ENCODE measurements around the gene VASP.

VASP gene

DNA sequence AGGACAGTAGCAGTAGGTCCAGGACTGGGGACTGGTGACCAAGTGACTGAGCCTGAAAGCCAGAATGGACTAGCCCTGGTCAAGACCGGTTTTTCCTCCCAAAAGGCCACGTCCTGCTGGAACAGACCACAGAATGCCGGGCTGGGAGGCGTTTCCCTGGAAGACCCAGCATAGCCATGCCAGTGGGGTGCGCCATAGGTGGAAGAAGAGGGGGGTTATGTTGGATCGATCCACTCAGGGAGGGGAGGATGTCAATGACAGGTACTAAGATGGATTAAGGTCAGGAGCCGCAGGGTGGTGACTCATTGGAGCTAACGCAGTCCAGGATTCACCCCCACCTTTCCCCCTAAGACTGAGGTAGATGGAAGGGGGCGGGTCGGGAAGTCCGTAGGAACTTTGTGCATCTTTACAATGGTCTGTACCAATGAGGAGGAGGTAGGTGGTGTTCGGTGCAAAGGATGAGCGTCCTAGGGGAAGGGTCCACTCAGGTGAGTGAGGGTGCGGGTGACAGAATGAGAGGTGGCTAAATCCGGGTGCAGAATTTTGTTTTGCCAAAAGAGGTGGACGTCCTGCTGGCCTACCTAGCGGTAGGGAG lies 21.0 kb downstream of the VASP start:
- peaks cover 6% of the 10 kb centered on the region for H3K27me3 ChIP-seq (ENCODE audit: insufficient read depth, insufficient read length)
- peaks cover 10% of the 10 kb centered on the region; the same call in 1 of the 2 replicates for H3K9me3 ChIP-seq (ENCODE audit: insufficient read depth, low read length)
- peak overlapping the region; percentile 24 for H3K4me3 ChIP-seq (ENCODE audit: insufficient read length, low read depth)
- peaks cover 10% of the 10 kb centered on the region for H3K4me1 ChIP-seq (ENCODE audit: insufficient read depth, insufficient read length)
- TF ChIP-seq SUZ12 (IDR thresholded peaks at IDR 0.05; ENCODE audit: extremely low read depth, insufficient read depth, insufficient read length) (no peak), YY1 (IDR thresholded peaks at IDR 0.05; ENCODE audit: insufficient read depth, insufficient read length) (no peak), ZNF274 (IDR thresholded peaks at IDR 0.05; ENCODE audit: low read depth, low read length) (no peak)
- H3K9ac ChIP-seq (ENCODE audit: insufficient read length, low read depth): peak overlapping the region; percentile 77
- DNase-seq (ENCODE audit: low read depth, low spot score): no peak
- H3K36me3 ChIP-seq (ENCODE audit: insufficient read depth, insufficient read length, low read length): peaks cover 45% of the 10 kb centered on the region

DNA sequence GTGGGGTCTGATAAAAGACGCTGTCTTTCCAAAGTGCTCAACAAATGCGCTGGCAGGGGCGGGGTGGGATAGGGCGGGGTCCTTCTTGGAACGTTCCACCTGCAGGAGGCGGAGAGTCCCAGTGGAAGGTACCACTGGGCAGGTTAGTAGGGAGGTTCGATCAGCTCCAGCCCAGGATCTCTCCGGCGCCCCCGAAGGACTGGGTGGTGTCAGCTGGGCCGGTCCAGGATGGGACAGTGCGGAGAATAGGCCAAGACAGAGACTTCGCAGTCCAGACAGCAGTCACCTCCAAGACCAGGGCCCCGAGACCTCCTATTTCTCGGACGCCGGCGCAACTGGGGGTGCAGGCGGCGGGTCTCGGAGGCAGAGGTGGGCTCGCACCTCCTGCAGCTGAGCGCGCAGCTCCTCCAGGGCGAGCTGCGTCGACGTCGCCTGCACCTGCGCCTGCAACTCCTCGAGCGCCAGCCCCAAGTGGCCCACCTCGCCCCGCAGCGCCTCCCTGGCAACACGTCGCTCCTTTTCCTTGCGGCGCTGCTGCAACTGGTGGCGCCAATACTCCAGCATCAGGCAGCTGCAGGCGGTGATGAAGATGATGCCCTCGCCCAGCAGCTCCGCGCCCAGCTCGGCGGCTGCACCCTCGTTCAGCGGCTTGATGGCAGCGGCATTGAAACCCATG lies 21.6 kb downstream of the VASP start:
- TF ChIP-seq SUZ12 (IDR thresholded peaks at IDR 0.05; ENCODE audit: extremely low read depth, insufficient read depth, insufficient read length): no peak
- TF ChIP-seq YY1 (IDR thresholded peaks at IDR 0.05; ENCODE audit: insufficient read depth, insufficient read length): no peak
- TF ChIP-seq ZNF274 (IDR thresholded peaks at IDR 0.05; ENCODE audit: low read depth, low read length): no peak
- Histone ChIP-seq H3K36me3 (ENCODE audit: insufficient read depth, insufficient read length, low read length) (peaks cover 39% of the 10 kb centered on the region), H3K9me3 (ENCODE audit: insufficient read depth, low read length) (peaks cover 10% of the 10 kb centered on the region; the same call in 1 of the 2 replicates), H3K4me3 (ENCODE audit: insufficient read length, low read depth) (peak overlapping the region; percentile 25), H3K27me3 (ENCODE audit: insufficient read depth, insufficient read length) (peaks cover 6% of the 10 kb centered on the region), H3K4me1 (ENCODE audit: insufficient read depth, insufficient read length) (peaks cover 10% of the 10 kb centered on the region), H3K9ac (ENCODE audit: insufficient read length, low read depth) (no peak overlapping the region)
- DNase-seq (ENCODE audit: low read depth, low spot score): peak; percentile 52

DNA sequence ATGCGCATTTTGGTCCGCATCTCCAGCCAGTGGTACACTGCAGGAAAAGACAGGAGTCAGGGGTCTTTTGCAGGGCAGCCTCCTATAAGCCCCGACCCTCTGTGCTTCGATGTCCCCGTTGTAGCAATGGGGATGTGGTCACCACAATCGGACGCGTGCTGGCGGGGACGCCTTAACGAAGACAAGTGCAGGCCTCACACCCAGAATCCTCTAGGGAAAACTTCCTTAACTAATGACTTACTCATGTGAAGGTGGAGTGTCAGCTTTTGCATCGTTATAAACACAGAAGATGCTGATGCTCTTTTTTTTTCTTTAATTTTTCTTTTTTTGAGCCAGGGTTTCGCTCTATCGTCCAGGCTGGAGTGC lies 22.1 kb downstream of the VASP start:
- peaks cover 10% of the 10 kb centered on the region for H3K4me1 ChIP-seq (ENCODE audit: insufficient read depth, insufficient read length)
- H3K27me3 ChIP-seq (ENCODE audit: insufficient read depth, insufficient read length): peaks cover 6% of the 10 kb centered on the region
- TF ChIP-seq ZNF274 (IDR thresholded peaks at IDR 0.05; ENCODE audit: low read depth, low read length): no peak
- TF ChIP-seq YY1 (IDR thresholded peaks at IDR 0.05; ENCODE audit: insufficient read depth, insufficient read length): no peak
- TF ChIP-seq SUZ12 (IDR thresholded peaks at IDR 0.05; ENCODE audit: extremely low read depth, insufficient read depth, insufficient read length): no peak
- DNase-seq (ENCODE audit: low read depth, low spot score): no peak
- peak overlapping the region; percentile 25 for H3K4me3 ChIP-seq (ENCODE audit: insufficient read length, low read depth)
- H3K9me3 ChIP-seq (ENCODE audit: insufficient read depth, low read length): peaks cover 10% of the 10 kb centered on the region; the same call in 1 of the 2 replicates
- H3K9ac ChIP-seq (ENCODE audit: insufficient read length, low read depth): no peak overlapping the region
- peaks cover 33% of the 10 kb centered on the region for H3K36me3 ChIP-seq (ENCODE audit: insufficient read depth, insufficient read length, low read length)

DNA sequence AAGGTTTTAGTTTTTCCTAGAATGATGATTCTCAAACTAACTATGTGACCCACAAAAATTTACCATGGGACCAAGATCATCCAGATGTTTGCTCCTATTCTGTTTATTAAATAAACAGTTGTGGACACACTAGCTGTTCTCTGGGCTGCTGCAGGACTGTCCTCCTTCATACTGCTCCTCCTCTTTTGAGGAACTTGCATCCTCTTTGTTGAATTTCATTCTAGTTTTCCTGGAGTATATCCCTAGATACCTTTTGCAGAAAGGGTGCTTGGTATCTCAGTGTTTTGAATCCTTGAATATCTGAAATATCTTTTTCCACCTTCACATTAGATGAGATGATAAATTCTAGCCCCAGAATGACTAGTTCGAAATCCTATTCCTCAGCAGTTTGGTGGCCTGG lies 24.1 kb downstream of the VASP start:
- H3K9me3 ChIP-seq (ENCODE audit: insufficient read depth, low read length): peaks cover 10% of the 10 kb centered on the region; the same call in 1 of the 2 replicates
- no peak overlapping the region for H3K4me3 ChIP-seq (ENCODE audit: insufficient read length, low read depth)
- H3K9ac ChIP-seq (ENCODE audit: insufficient read length, low read depth): no peak overlapping the region
- peaks cover 14% of the 10 kb centered on the region for H3K36me3 ChIP-seq (ENCODE audit: insufficient read depth, insufficient read length, low read length)
- peaks cover 10% of the 10 kb centered on the region for H3K4me1 ChIP-seq (ENCODE audit: insufficient read depth, insufficient read length)
- H3K27me3 ChIP-seq (ENCODE audit: insufficient read depth, insufficient read length): peaks cover 6% of the 10 kb centered on the region
- TF ChIP-seq SUZ12 (IDR thresholded peaks at IDR 0.05; ENCODE audit: extremely low read depth, insufficient read depth, insufficient read length) (no peak), YY1 (IDR thresholded peaks at IDR 0.05; ENCODE audit: insufficient read depth, insufficient read length) (no peak), ZNF274 (IDR thresholded peaks at IDR 0.05; ENCODE audit: low read depth, low read length) (no peak)
- no peak for DNase-seq (ENCODE audit: low read depth, low spot score)

DNA sequence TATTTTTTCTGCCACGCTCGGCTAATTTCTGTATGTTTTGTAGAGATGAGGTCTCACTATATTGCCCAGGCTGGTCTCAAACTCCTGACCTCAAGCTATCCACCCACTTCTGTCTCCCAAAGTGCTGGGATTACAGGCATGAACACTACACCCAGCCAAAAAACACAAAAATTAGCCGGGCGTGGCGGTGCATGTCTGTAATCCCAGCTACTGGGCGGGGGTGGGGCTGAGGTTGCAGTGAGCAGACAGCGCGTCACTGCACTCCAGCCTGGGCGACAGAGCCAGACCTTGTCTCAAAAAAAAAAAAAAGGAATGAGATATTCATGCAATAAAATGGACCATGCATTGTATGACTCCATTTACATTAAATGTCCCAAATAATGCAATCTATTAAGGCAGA lies 32.2 kb downstream of the VASP start:
- no peak overlapping the region for H3K9ac ChIP-seq (ENCODE audit: insufficient read length, low read depth)
- no peak overlapping the region for H3K4me3 ChIP-seq (ENCODE audit: insufficient read length, low read depth)
- no peaks in the 10 kb centered on the region for H3K36me3 ChIP-seq (ENCODE audit: insufficient read depth, insufficient read length, low read length)
- no peak for TF ChIP-seq ZNF274 (IDR thresholded peaks at IDR 0.05; ENCODE audit: low read depth, low read length)
- no peak for TF ChIP-seq SUZ12 (IDR thresholded peaks at IDR 0.05; ENCODE audit: extremely low read depth, insufficient read depth, insufficient read length)
- TF ChIP-seq YY1 (IDR thresholded peaks at IDR 0.05; ENCODE audit: insufficient read depth, insufficient read length): no peak
- H3K4me1 ChIP-seq (ENCODE audit: insufficient read depth, insufficient read length): no peaks in the 10 kb centered on the region
- DNase-seq (ENCODE audit: low read depth, low spot score): no peak
- H3K27me3 ChIP-seq (ENCODE audit: insufficient read depth, insufficient read length): no peaks in the 10 kb centered on the region
- no peaks in the 10 kb centered on the region for H3K9me3 ChIP-seq (ENCODE audit: insufficient read depth, low read length)

DNA sequence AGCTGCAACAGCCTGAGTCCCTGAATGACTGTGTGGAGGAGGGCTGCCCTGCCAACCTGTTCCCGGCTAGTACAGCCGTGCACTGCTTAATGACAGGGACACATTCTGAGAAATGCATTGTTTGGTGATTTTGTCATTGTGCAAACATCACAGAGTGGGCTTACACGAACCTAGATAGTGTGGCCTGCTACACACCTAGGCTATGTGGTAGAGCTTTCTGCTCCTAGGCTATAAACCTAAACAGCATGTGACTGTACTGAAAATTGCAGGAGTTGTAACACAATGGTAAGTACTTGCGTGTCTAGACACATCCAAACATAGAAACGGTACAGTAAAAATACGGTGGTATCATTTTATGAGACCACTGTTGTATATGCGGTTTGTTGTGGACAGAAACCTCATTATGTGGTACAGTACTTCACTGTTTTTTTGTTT lies 35.0 kb downstream of the VASP start:
- no peak for DNase-seq (ENCODE audit: low read depth, low spot score)
- H3K27me3 ChIP-seq (ENCODE audit: insufficient read depth, insufficient read length): no peaks in the 10 kb centered on the region
- H3K4me1 ChIP-seq (ENCODE audit: insufficient read depth, insufficient read length): no peaks in the 10 kb centered on the region
- H3K4me3 ChIP-seq (ENCODE audit: insufficient read length, low read depth): no peak overlapping the region
- no peak overlapping the region for H3K9ac ChIP-seq (ENCODE audit: insufficient read length, low read depth)
- H3K36me3 ChIP-seq (ENCODE audit: insufficient read depth, insufficient read length, low read length): no peaks in the 10 kb centered on the region
- TF ChIP-seq ZNF274 (IDR thresholded peaks at IDR 0.05; ENCODE audit: low read depth, low read length): no peak
- no peak for TF ChIP-seq YY1 (IDR thresholded peaks at IDR 0.05; ENCODE audit: insufficient read depth, insufficient read length)
- no peaks in the 10 kb centered on the region for H3K9me3 ChIP-seq (ENCODE audit: insufficient read depth, low read length)

DNA sequence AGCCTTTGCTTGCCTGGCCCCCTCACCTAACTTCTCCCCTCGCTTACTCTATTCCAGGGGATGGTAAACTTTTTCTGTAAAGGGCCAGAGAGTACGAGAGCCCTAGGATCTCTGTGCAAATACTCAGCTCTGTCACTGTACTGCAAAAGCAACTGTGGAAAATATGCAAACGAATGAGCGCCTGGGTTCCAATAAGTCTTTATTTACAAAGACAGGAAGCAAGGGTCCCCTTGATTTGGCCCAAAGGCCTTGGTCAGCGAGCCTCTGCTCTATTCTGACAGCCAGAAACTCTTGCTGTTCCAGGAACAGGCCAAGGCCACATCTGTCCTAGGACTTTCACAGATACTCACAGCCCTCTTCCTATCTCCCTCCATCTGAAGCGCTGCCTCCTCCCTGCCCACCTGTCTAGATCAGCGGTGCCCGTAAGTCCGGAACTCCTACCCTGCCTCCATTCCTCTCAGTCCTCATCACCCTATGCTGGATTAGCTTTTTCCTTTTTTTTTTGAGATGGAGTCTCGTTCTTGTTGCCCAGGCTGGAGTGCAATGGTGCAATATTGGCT lies 40.0 kb downstream of the VASP start:
- Histone ChIP-seq H3K36me3 (ENCODE audit: insufficient read depth, insufficient read length, low read length) (no peaks in the 10 kb centered on the region), H3K4me1 (ENCODE audit: insufficient read depth, insufficient read length) (peaks cover 2% of the 10 kb centered on the region), H3K9ac (ENCODE audit: insufficient read length, low read depth) (no peak overlapping the region), H3K27me3 (ENCODE audit: insufficient read depth, insufficient read length) (no peaks in the 10 kb centered on the region), H3K4me3 (ENCODE audit: insufficient read length, low read depth) (no peak overlapping the region), H3K9me3 (ENCODE audit: insufficient read depth, low read length) (peaks cover 7% of the 10 kb centered on the region; the same call in 1 of the 2 replicates)
- no peak for DNase-seq (ENCODE audit: low read depth, low spot score)
- no peak for TF ChIP-seq SUZ12 (IDR thresholded peaks at IDR 0.05; ENCODE audit: extremely low read depth, insufficient read depth, insufficient read length)
- no peak for TF ChIP-seq ZNF274 (IDR thresholded peaks at IDR 0.05; ENCODE audit: low read depth, low read length)
- TF ChIP-seq YY1 (IDR thresholded peaks at IDR 0.05; ENCODE audit: insufficient read depth, insufficient read length): no peak

Data from NT2/D1 (cell line).